Suprapubic skin (tissue), 4 donors: ENCODE results near the gene NHLRC2.

ENCODE experiments used
- CTCF ChIP-seq, 2 donors: fragments of 200-600 bp in 1 of 2; fragments of 450-650 bp in 1 of 2; sonication (generic) in 1 of 2; IDR thresholded peaks; one replicate each; pipeline ENCODE4 v1.5.1; 2016 to 2019; ENCODE audit warnings: antibody characterized with exemption in 2 of 2, mild to moderate bottlenecking in 1 of 2, moderate library complexity in 1 of 2
- EP300 ChIP-seq: sonication (generic); formaldehyde crosslinking; IDR thresholded peaks from one replicate; pipeline ENCODE4 v1.6.1; 2017; ENCODE audit warnings: antibody characterized with exemption
- POLR2A ChIP-seq, 2 donors: fragments of 450-650 bp; IDR thresholded peaks; one replicate each; pipeline ENCODE4 v1.6.1; 2017; ENCODE audit warnings: antibody characterized with exemption in 2 of 2, mild to moderate bottlenecking in 2 of 2, moderate library complexity in 2 of 2
- POLR2AphosphoS5 ChIP-seq, 3 donors: sonication (generic); formaldehyde crosslinking; IDR thresholded peaks; one replicate each; pipeline ENCODE4 v1.6.1; 2017; ENCODE audit warnings: antibody characterized with exemption in 3 of 3

- TF ChIP-seq CTCF (IDR thresholded peaks at IDR 0.05) (no peak), EP300 (no peak), POLR2A (IDR thresholded peaks at IDR 0.05) (no peak), POLR2AphosphoS5 (IDR thresholded peaks at IDR 0.05) (no peak)
Observed at GRCh38 chr10:113959383-113959760, 104.9 kb downstream of the NHLRC2 start.
